CD4-positive, alpha-beta T cell treated with Interleukin-15 for 1 hour (primary cell): ENCODE measurements around the gene ZBTB12.

Experiments used
- DNase-seq: peaks from one replicate; pipeline ENCODE4 v3.0.0-alpha.2; 2020

Gene ZBTB12

DNA sequence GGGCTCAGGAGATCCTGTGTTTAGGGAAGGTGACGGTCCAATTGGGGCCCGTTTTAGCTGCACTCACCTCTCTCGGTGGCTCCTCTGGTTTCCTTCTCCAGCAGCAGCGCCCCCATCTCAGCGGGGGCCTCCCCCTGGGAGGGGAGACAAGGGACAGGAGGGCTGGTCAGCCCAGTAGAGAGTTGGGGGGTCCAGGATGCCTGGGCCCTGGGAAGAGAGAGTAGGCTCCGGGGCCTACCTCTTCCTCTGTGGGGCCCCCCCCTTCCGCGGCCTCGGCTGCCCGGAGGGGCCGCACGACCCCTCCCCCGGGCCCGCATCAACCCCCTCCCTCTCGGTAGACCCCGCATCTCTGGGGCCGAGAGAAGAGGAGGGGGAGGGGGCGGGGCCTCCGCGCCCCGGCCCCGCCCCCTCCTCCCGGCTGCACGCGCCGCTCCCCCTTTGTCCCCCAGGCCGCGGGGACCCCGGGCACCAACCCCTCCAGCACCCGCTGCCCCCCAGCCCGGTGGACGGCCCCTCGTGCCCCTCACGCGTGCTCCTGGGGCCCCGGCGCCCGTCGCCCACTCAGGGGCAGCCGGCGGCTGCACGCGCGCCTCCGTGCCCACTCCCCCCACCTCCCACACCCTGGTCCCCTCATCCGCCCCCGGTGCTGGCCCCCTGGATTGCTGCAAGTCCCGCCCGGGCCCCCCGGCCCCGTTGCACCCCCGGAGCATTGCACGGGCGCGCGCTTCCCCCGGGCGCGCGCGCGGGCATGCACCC, 4.9 kb downstream of the ZBTB12 start:
- no peak for DNase-seq

DNA sequence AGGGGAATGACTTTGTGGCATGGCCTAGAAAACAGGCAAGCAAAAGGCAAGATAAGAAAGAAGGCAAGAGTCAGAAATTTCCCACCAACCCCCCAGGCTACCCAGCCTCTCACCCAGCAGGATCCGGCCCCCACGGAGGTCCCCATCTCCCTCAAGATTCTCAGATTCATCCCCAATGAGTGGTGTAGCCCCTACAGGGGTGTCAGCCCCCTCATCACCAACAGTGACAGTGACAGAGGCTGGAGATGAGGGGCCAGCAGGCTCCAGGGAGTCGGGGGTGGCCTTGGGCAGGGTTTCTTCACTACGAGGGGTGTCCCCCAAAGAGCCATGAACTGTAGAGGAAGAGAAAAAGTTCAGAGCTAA, 5.4 kb downstream of the ZBTB12 start:
- no peak for DNase-seq

DNA sequence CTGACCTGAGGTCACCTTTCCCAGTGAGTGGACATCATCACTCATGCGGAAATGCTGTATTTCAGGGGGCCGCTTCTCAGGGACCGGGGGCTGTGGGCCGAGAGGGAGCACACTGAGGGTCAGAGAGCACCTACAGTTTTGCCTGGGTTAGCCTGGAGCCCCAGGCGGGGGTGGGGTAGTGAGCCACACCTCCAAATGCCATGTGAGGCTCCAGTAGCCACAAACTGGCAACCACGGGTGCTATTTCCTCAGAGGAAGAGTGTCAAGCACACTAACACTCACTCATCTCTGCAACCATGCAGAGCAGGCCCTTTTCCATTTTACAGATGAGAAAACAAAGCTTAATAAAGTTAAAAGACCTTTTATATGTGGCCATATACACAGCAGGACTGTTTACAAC, 9.1 kb downstream of the ZBTB12 start:
- no peak for DNase-seq

DNA sequence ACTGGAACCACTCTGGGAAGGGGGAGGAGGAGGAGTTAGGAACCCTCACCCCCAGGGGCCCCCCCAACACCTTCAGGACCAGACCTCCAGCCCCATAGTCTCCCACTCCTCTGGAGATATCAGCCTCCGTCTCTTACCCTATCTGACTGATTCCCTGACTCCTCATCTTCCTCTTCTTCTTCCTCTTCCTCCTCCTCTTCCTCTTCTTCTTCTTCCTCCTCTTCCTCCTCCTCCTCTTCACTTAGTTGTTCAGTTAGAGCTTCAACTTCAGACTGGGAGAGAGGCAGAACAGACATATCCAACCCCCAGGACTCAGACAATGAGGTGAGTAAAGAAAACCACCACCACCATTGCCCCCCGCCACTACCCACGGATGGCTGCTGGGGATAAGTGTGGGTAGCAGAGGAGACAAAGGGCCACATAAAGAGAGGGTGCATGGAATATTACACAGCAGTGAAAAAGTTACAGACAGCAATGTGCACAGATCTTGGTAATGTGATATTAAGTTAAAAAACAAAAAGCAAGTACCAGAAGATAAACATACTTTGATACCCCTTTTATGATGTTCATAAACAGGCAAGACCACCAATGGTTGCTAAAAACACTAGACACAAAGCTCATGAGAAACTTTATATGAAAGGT, 12.4 kb downstream of the ZBTB12 start:
- no peak for DNase-seq

DNA sequence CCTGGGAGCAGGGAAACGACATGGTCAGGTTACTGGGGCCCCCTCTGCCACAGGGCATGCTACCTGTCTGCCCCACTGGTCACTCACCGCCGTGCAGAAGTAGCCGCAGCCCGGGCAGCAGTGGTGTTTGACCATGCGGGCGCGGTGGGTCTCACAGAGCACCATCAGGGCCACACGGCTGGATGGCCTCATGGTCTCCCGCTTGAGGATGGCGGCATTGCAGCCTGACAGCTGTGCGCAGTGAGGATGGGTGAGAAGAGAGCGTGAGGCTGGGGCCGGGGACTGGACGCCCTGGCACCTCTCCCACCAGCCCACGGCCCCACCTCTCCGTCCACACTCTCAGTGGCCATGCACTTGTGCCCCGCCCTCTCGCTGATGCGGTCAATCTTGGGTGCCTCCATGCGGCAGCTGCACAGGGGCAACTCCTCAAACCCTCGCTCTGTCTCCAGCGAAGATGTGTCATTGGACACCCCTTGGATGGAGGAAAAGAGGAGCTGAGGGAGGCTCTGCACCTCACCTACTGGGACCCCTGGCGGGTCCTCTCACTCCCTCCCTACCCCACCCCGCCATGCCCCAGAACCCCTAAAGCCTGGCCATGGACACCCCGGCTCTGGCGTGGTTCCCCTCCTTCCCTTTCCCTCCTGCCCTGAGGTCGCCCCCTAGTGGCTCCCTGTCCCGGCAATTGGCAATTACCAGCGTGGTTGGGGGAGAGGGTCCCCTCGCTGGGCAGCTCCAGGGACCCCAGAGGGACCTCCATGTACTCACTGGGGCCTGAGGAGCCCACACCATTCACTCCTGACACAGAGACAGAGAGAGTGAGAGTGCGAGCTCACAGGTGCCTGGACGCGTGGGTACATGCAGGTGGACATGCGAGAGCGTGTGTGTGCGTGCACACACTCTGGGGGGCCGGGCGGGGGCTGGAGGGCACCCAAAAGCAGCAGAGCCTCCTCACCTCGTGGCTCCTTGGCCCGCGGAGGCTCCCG, 13.3 kb downstream of the ZBTB12 start:
- DNase-seq = peak; percentile 39

DNA sequence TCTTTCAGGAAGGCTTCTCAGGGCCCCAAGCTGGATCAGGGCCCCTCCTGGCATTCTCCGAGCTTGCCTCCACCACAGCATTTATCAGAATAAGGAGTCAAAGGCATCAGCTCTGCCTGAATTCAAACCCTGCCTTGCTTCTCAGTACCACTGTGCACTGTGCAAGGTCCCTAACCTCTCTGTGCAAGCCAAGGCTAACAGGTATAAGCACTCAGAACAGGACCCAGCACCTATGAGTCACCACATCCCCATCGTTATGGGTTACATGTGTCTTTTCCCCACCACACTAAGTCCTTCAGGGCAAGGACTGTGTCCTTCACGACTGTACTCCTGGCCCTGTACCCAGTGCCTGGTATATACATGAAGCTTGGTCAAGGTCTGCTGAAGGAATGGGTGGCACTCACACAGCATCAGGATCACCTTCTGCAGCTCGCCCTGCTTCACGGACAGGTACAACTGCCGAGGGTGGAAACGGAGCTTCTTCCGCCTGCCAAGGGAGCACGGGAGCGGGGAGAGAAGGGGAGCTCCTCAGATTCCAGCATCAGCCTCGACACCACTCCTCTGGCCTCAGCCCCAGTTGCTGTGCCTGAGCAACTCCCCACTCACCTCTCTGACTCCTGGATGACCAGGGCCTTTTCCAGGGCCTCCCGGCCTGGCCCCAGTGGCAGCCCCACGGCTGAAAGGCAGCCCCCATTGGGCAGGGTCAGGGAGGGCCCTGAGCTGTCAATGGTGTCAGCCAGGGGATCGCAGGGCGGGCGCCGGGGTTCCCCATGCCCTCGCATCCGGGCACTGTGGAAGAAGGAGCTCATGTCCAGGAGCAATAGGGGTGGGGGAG, 14.5 kb downstream of the ZBTB12 start:
- DNase-seq = no peak

DNA sequence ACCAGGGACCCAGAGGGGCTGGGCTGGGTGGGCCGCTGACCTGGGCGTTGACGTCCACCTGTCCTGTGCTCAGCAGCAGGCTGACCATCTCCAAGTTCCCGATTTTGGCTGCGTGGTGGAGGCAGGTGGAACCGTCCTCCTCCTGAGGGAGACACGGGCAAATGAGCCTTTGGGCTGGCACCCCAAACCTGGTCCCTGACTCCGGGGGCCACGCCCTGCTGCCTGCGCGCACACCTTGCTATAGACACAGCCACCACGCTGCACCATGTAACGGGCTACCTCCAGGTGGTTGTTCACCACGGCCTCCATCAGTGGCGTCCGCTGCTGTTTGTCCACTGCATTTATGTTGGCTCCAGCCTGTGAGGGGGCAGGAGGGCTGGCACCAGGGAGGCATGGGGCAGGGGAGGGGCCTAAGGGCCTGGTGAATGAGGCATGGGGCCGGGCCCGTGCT, 15.3 kb downstream of the ZBTB12 start:
- no peak for DNase-seq

DNA sequence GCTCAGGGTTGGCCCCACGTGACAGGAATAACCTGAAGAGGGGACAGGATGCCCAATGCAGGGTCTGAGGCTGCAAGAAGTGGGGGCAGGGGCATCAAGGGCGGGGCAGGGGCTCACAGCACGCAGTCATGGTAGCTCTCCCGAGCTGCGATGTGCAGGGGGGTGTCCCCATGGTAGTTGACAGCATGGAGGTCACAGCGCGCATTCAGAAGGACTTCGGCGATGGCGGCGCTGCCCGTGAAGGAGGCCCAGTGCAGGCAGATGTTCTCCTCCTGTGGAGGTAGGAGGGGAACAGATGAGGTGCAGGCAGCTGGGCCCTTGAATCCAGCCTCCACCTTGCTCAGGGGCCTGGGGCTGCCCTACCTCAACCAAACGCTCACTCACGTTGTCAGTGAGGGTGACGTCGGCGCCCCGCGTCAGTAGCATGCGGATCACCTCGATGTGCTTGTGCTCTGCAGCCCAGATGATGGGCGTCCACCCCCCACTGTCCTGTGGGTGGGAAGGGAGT, 17.3 kb downstream of the ZBTB12 start:
- no peak for DNase-seq

DNA sequence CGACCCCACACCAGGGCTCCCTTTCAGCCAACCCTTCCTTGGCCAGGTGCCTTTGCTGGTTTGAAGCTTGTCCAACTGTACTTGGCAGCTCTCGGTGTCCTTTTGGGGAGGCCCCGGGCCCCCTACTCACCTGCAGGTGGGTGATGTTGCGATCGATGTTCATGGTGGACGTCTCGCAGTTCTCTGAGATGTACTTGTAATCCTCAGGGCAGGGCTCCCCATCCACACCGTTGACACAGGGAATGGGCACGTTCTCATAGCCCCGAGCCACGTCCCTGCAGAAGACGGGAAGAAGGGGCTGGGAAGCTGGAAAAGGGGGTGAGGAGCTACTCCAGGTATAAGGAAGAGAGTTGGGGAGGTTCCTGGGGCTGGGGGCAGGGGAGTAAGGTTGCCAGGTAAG, 18.2 kb downstream of the ZBTB12 start:
- DNase-seq = no peak

DNA sequence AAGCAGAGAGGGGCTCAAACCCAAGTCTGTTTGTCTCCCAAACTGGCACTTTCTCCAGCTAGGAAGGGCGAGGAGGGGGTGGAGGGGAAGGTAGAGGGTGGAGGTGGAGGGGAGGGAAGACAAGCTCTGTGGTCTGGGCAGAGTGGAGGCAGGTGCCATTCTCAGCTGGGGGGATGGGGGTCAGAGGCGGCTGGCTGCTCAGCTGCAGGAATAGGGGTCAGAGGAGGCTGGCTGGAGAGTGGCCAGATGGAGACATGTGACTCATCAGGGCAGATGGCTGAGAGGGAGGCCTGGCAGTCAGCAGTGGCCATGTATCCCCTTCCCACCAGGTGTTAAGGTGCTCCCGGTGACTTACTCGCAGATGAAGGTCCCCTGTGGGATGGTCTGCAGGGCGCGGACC, 19.5 kb downstream of the ZBTB12 start:
- DNase-seq = no peak

DNA sequence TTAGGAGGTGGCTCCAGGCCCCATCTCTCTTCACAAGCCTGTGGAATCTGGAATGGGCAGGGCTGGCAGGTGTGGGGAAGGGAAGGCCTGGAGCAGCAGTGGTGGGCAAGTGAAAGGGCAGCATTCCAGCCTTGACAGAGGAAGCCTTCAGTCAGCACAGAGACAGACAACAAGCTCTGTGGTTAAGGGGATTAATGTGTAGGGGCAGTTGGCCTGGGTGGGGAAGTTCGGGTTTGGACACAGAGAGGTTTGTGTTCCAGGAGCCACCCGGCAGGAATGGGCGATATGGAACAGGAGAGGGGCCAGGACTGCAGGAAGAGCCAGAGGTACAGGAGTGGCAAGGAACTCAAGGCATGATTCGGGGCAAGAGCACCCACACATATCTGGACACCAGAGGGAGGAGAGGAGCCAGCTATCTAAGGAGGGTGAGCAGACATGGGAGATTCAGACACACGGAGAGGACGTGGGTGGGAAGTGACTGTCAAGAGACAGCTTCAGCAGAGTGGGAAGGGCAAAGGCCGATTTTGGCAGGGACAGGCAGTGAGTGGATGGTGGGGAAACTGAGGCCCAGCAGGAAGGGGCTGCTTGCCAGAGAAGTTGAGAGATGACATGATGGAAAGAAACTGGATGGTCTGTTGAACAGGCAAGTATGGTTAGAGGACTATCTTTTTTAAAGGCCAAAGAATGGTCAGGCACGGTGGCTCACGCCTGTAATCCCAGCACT, 20.6 kb downstream of the ZBTB12 start:
- no peak for DNase-seq

DNA sequence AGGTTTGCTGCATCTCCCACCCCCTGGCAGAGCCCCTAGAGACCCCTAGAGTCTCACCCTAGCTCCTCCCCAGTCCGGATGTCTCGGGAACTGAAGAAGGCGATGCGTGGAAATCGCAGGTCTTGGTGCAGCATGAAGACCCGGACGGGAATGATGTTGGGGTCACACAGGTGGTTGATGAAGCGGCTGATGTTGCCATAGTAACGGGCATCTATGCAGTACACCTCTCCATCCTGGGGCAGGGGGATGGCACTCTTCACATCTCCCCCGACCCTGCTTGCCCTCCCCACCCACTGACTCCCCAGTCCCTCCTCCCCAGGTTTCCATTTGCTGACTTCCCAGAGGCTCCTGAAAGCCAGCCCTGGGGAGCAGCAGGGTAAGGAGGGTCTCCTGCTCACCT, 21.3 kb downstream of the ZBTB12 start:
- no peak for DNase-seq

DNA sequence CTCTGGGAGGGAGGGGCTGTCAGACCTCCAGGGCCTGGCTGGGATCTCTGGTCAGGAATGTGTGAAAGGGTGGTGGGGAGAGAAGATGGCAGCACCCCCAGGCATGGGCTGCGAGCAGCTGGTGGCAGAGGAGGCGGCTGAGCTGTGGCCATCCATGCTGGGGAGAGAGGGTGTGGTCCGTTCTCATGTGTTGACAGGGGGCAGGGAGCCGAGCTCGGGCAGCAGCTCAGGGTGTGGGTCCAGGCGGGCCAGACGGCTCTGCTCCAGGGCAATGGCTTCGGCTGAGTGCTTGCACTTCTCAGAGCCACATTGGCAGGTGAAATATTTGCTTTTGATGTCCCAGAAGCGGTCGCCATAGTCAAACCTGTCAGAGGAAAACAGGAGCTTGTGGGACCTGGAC, 22.0 kb downstream of the ZBTB12 start:
- no peak for DNase-seq

DNA sequence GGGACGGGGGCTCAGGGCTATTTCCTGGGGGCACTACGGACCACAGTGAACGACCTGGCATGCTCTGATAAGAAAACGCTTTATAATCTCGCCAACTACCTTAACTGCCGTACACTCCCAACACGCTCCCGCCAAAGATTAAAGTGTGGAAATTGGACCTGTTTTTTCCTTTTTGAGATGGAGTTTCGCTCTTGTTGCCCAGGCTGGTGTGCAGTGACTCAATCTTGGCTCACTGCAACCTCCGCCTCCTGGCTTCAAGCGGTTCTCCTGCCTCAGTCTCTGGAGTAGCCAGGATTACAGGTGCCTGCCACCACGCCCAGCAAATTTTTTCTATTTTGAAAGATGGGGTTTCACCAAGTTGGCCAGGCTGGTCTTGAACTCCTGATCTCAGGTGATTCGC, 22.7 kb downstream of the ZBTB12 start:
- DNase-seq = no peak

DNA sequence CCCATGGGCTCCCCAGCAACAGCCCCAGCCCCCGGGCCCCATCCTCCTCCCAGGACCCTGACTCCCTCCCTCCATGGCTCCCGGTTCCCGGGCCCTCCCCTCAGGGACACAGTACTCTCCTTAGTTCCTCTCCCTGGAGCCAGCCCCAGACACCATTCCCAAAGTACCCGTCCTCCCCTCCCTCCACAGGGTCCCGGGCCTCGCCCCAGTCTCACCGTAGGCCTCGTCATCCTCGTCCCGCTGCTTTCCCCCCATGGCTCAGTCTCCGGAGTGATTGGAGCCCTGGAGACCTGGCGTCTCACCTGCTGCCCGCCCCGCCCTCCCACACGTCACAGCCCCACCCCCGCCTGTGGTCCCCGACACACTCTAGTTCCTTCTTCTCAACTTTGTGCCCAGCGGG, 23.2 kb downstream of the ZBTB12 start, which contains the start of gene SLC44A4:
SLC44A4 (minus strand) TSS at position 272 of the 400 bp plus-strand sequence; CDS start at position 255, 17 bp downstream.
- DNase-seq = no peak

DNA sequence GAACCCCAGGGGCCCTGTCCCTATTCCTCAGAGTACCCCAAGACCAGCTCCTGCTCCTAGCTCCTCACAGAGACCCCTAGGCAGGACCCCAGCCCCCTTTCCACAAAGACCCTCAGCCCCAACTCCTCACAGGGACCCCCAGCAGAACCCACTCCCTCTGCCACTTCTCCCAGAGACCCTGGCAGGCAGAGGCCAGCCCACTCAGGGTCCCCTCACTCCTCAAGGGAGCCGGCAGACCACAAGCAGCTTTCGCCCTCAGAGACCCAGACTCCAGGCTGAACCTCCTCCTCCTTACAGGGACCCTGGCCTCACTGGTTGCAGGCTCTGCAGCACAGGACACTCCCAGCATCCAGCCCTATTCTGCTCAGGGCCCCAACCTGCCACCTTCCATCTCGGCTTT, 23.7 kb downstream of the ZBTB12 start:
- no peak for DNase-seq

DNA sequence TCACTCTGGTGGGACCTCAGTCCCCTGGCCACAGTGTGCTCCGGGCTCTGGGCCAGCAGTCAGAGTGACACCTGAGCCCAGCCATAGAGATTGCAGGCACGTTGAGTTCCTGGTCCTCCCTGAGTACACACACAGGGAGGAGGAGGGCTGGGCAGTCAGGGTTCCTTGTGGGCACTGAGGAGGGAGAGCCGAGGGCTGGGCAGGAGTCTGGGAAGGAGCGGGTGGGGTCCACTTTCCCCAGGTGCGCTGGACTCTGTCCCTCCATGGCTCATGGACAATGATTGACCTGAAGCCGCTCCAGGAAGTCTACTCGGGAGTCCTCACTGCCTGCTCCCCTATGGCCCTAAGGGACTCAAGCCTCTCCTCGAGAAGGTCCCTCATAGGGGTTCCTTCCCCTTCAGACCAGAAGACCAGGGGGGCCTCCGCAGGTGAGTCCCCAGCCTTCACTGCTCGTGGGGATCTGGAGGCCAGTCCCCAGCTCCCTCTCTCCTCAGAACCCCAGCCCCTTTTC, 24.2 kb downstream of the ZBTB12 start:
- no peak for DNase-seq

DNA sequence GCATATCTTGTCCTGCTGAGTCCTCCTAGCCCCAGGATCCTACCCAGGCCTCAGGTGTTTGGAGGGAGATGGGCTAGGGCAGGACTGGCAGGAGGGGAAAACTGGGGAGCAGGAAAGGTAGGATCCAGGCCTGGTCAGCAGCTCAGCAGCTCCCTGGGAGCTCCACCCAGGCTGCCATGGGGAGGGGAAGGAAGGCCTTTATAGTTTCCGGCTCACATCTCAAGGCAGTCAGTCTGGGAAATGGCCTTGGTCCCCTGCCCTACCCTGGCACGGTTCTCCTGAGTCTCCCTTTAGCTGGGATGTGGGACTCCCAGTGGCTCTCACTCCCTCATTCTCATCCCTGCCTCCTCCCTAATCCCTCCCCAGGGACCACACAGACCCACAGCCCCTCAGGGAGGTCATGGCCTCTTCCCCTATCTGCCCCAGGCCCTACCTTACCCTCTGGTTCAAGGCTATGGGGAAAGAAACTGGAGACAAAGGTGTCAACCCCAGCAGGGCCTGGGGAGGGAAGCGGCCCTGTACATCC, 24.7 kb downstream of the ZBTB12 start:
- DNase-seq = no peak

DNA sequence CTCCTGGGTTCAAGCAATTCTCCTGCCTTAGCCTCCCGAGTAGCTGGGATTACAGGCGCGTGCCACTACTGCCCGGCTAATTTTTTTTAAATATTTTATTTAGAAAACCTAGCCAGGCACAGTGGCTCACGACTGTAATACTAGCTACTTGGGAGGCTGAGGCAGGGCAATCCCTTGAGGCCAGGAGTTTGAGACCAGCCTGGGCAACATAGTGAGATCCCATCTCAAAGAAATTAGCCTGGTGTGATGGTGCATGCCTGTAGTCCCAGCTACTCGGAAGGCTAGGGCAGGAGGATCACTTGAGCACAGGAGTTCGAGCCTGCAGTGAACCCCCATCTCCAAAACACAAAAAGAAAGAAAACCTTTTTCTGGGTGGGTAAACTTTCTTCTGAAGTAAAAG, 25.5 kb downstream of the ZBTB12 start:
- DNase-seq = no peak

DNA sequence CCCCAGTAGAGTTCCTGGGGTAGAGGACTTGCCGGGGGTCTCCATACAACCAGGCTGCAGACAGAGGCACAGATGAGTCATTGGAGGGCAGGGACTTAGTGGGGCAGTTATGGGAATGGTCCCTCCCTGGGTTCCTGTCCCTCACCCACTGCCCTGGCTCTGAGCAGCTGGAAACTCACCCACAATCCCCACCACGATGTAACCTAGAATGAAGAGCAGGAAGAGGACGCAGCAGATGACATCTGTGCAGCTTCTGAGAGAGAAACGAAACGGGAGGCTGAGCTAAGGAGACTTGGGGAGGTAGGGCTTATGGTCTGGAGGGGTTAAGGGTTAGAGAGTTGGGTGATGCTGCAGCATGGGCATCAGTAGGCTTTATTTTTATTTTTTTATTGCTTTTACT, 26.0 kb downstream of the ZBTB12 start:
- no peak for DNase-seq
